Vagina (tissue), 2 donors: ENCODE measurements around the gene DDX31. TPM values are rescaled to one million over a fixed set of nuclear protein-coding genes. Genes with fewer than 3 reads are reported as not detected.

Source experiments
- DNase-seq, 2 donors: peaks; one replicate each; pipeline ENCODE4 v3.0.0-alpha.2; 2017; ENCODE audit errors: extremely low spot score in 2 of 2
- H3K27ac ChIP-seq: fragments of 200-600 bp; sonication (generic); one replicate; pipeline ENCODE4 v1.5.1; 2019
- H3K27me3 ChIP-seq: fragments of 200-600 bp; sonication (generic); one replicate; pipeline ENCODE4 v1.5.1; 2019
- H3K36me3 ChIP-seq, 2 donors: fragments of 200-600 bp; sonication (generic); one replicate each; pipeline ENCODE4 v1.5.1; 2017 to 2019
- H3K4me1 ChIP-seq: fragments of 200-600 bp; sonication (generic); one replicate; pipeline ENCODE4 v1.5.1; 2019
- H3K4me3 ChIP-seq, 2 donors: fragments of 200-600 bp; sonication (generic); 1 replicate in 1 of 2; 2 replicates in 1 of 2; pipeline ENCODE4 v1.5.1; 2016 to 2019
- H3K9me3 ChIP-seq: fragments of 200-600 bp; sonication (generic); one replicate; pipeline ENCODE4 v1.5.1; 2019
- CTCF ChIP-seq, 3 experiments: fragments of 450-650 bp in 2 of 3; fragments of 200-600 bp in 1 of 3; sonication (generic) in 1 of 3; IDR thresholded peaks; one replicate each; pipeline ENCODE4 v1.5.1; 2017 to 2019; ENCODE audit warnings: antibody characterized with exemption in 3 of 3, mild to moderate bottlenecking in 2 of 3, moderate library complexity in 2 of 3
- POLR2A ChIP-seq, 2 donors: fragments of 450-650 bp; IDR thresholded peaks; one replicate each; pipeline ENCODE4 v1.6.1; 2017; ENCODE audit warnings: antibody characterized with exemption in 2 of 2, mild to moderate bottlenecking in 2 of 2, moderate library complexity in 2 of 2
- POLR2AphosphoS5 ChIP-seq, 2 donors: sonication (generic); formaldehyde crosslinking; IDR thresholded peaks; one replicate each; pipeline ENCODE4 v1.9.0; 2017; ENCODE audit warnings: antibody characterized with exemption in 2 of 2, mild to moderate bottlenecking in 2 of 2, low read depth in 1 of 2; ENCODE audit not compliant: insufficient read depth in 1 of 2
- intact Hi-C: fragments of 100-400 bp; cut with DNase I; formaldehyde crosslinking; loops from one replicate; pipeline ENCODE4 v1.15.1; 2023
- total RNA-seq: library from RNA; depleted of rRNA; stranded (reverse); fragments of >200 nt; gene quantifications from one replicate; pipeline ENCODE4 v1.2.3, GENCODE V29; 2016

Gene DDX31
- total RNA-seq, 1 donor from 2014 or later: 17.9 TPM

DNA sequence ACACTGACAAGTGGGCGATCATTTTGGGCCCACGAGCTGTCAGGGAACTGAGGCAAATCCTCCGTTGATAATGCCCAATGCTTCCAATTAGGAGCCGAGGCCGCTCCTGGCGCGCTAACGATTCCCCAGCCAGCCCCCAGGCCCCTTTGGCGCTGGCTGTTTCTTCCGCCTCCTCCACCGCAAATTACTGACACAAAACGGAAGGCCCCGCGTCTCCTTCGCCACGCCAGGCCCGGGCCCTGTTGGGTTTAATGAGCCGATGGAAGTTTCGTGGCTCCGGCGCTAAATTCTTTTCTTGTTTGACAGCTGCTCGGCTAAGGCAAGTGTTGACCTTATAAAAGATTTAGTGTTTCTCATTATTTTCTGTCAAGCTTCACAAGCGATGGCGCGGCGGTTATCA is 113.1 kb downstream of the DDX31 start:
- Histone ChIP-seq H3K27me3 (no peaks in the 10 kb centered on the region), H3K4me1 (no peaks in the 10 kb centered on the region), H3K27ac (no peak overlapping the region), H3K36me3 (no peaks in the 10 kb centered on the region), H3K9me3 (no peaks in the 10 kb centered on the region), H3K4me3 (no peak overlapping the region)
- intact Hi-C loops: no loop called here
- no peak for TF ChIP-seq CTCF (IDR thresholded peaks at IDR 0.05)
- TF ChIP-seq POLR2AphosphoS5 (IDR thresholded peaks at IDR 0.05; ENCODE audit: insufficient read depth in 1 of 2, low read depth in 1 of 2): no peak
- TF ChIP-seq POLR2A (IDR thresholded peaks at IDR 0.05): no peak
- DNase-seq: no peak

- intact Hi-C loops: no loop called here
- Histone ChIP-seq H3K4me3 (no peak overlapping the region), H3K27me3 (no peaks in the 10 kb centered on the region), H3K27ac (no peak overlapping the region), H3K4me1 (no peaks in the 10 kb centered on the region), H3K9me3 (no peaks in the 10 kb centered on the region), H3K36me3 (no peaks in the 10 kb centered on the region)
- DNase-seq: no peak
- TF ChIP-seq CTCF (IDR thresholded peaks at IDR 0.05) (no peak), POLR2A (IDR thresholded peaks at IDR 0.05) (no peak), POLR2AphosphoS5 (IDR thresholded peaks at IDR 0.05; ENCODE audit: insufficient read depth in 1 of 2, low read depth in 1 of 2) (no peak)
These were observed 113.5 kb downstream of the DDX31 start for GRCh38 chr9:132556235-132556634.

GRCh38 chr9:132555528-132555927 is 114.3 kb downstream of the DDX31 start:
- TF ChIP-seq POLR2AphosphoS5 (IDR thresholded peaks at IDR 0.05; ENCODE audit: insufficient read depth in 1 of 2, low read depth in 1 of 2) (no peak), CTCF (IDR thresholded peaks at IDR 0.05) (no peak), POLR2A (IDR thresholded peaks at IDR 0.05) (no peak)
- intact Hi-C loops: no loop called here
- no peaks in the 10 kb centered on the region for H3K36me3 ChIP-seq
- no peaks in the 10 kb centered on the region for H3K4me1 ChIP-seq
- DNase-seq: no peak
- H3K27ac ChIP-seq: no peak overlapping the region
- no peaks in the 10 kb centered on the region for H3K27me3 ChIP-seq
- no peak overlapping the region for H3K4me3 ChIP-seq
- H3K9me3 ChIP-seq: no peaks in the 10 kb centered on the region

GRCh38 chr9:132554755-132555154 is 115.0 kb downstream of the DDX31 start:
- H3K9me3 ChIP-seq: no peaks in the 10 kb centered on the region
- no peaks in the 10 kb centered on the region for H3K27me3 ChIP-seq
- H3K4me1 ChIP-seq: no peaks in the 10 kb centered on the region
- no peaks in the 10 kb centered on the region for H3K36me3 ChIP-seq
- no peak overlapping the region for H3K27ac ChIP-seq
- intact Hi-C loops: no loop called here
- no peak for DNase-seq
- H3K4me3 ChIP-seq: no peak overlapping the region
- TF ChIP-seq POLR2A (IDR thresholded peaks at IDR 0.05): no peak
- TF ChIP-seq CTCF (IDR thresholded peaks at IDR 0.05): no peak
- no peak for TF ChIP-seq POLR2AphosphoS5 (IDR thresholded peaks at IDR 0.05; ENCODE audit: insufficient read depth in 1 of 2, low read depth in 1 of 2)

GRCh38 chr9:132552041-132552440 is 117.7 kb downstream of the DDX31 start:
- no peaks in the 10 kb centered on the region for H3K9me3 ChIP-seq
- H3K4me3 ChIP-seq: no peak overlapping the region
- intact Hi-C loops: no loop called here
- H3K27me3 ChIP-seq: no peaks in the 10 kb centered on the region
- H3K27ac ChIP-seq: no peak overlapping the region
- no peaks in the 10 kb centered on the region for H3K36me3 ChIP-seq
- no peak for DNase-seq
- no peaks in the 10 kb centered on the region for H3K4me1 ChIP-seq
- TF ChIP-seq POLR2AphosphoS5 (IDR thresholded peaks at IDR 0.05; ENCODE audit: insufficient read depth in 1 of 2, low read depth in 1 of 2) (no peak), POLR2A (IDR thresholded peaks at IDR 0.05) (no peak), CTCF (IDR thresholded peaks at IDR 0.05) (no peak)
